Stimulated activated CD8-positive, alpha-beta memory T cell treated with anti-CD3 and anti-CD28 coated beads, Interleukin-7, amount 100 ng/mL, for 48 hours (primary cell): Measurements from ENCODE around the gene FER.

Experiments
- DNase-seq, 2 donors: peaks; one replicate each; pipeline ENCODE4 v3.0.0-alpha.2; 2020; ENCODE audit warnings: low read depth in 1 of 2; ENCODE audit errors: extremely low read depth in 1 of 2

The FER gene

DNA sequence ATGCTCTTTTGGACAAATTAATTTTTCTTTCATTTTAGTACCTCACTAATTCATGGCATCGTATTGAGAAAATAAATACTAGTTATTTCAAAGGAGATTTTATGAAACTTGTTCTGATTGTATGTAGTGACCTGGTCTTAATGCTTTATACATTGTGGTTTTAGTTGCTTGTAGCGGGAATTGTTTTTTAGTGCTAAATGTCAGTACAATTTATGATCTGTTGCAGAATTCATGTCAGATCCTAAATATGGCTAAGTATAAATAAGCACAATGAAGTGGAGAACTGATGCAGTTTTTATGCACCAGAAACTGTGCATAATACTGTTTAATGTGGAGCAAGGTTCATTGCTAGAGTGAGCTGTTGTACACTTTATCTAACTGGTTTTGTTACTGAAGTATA lies 353.3 kb downstream of the FER start:
- DNase-seq: no peak

DNA sequence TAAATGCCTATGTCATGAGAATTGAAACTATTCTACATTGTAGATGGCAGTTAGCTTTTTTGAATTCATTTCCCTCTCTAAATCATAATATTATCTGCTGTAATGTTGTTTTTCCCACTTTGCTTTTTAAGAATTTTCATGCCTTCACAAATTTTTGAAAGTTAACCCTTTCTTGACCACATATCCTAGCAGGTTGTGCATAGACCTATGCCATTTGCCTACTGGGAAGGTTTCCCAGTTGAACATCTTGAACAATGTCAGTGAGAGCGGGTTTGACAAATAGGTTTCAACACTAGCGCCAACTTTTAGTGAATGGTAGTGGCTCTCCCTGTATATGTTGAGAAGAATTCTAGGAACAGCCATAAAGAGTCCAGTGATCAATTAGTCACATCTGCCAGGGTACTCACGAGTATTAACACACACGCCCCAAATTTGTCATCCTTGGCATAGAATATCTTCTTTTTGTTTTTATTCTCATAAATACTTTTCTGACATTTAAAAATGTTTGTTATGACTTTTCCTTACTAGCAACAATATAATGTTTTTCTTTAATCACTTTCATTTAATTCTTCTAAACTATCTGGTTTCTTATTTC lies 354.5 kb downstream of the FER start:
- no peak for DNase-seq

DNA sequence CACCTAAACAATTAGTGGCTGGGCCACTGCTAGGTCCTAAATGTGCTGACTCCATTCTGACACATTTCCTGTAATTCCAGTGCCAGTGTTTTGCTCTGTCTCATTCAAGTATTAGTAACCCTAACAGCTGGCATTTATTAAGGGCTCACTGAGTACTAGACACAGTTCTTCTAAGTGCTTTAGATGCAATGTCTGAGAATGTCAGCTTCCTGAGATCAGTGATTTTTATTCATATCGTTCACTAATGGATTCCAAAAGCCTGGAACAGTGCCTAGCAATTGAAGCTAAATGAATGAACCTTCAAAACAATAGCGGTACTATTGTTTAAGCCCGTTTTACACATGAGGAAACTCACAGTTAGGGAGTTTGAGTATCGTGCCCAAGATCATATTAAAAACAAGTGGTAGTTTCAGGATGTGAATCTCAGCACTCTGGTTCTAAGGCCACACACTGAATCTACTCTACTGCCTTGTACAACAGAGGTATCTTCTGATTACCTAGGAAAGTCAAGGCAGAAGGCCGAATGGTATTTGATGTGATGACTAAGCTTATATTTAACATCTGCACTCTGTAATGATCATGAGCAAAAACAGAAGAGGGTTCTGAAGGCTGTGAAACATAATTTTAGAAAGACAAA lies 358.1 kb downstream of the FER start:
- DNase-seq: no peak

DNA sequence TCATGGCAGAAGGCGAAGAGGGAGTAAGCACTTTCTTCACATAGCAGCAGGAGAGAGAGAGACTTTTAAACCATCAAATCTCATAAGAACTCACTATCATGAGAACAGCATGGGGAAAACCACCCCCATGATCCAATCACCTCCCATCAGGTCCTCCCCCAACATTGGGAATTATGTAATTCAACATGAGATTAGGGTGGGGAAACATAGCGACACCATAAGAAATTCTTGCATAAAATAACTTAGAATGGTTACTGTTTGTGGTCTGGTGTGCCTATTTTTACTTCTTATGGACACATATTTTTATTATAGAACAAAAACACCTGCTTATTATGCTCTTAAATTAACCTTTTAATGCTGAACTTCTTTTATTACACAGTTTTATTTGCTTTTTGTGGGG lies 364.0 kb downstream of the FER start:
- no peak for DNase-seq

DNA sequence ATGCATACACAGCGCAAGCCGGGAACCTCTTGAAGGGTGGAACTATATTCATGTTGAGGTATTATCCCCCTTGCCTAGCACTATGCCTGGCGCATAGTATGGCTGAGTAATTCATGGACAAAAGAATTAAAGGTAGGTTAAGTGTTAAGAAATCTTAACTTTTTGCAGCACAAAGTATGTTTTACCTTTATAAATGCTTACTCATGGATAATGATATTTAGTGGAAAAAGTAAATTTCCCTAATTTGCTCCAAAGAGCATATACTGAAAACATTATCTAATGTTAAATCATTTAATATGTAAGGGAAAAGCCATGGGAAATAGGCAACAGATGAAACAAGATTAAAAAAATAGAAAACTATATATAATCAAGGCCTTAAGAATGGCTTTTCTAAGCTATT lies 365.9 kb downstream of the FER start:
- no peak for DNase-seq

DNA sequence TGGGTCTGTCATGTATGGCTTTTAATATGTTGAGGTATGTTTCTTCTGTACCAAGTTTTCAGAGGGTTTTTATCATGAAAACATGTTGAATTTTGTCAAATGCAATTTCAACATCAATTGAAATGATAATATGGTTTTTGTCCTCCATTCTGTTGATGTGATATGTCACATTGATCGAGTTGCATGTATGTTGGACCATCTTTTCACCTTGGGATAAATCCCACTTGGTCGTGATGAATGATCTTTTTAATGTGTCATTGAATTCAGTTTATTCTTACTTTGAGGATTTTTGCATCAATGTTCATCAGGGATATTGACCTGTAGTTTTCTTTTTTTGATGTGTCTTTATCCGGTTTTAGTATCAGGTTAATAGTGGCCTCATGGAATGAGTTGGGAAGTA lies 373.5 kb downstream of the FER start:
- no peak for DNase-seq

DNA sequence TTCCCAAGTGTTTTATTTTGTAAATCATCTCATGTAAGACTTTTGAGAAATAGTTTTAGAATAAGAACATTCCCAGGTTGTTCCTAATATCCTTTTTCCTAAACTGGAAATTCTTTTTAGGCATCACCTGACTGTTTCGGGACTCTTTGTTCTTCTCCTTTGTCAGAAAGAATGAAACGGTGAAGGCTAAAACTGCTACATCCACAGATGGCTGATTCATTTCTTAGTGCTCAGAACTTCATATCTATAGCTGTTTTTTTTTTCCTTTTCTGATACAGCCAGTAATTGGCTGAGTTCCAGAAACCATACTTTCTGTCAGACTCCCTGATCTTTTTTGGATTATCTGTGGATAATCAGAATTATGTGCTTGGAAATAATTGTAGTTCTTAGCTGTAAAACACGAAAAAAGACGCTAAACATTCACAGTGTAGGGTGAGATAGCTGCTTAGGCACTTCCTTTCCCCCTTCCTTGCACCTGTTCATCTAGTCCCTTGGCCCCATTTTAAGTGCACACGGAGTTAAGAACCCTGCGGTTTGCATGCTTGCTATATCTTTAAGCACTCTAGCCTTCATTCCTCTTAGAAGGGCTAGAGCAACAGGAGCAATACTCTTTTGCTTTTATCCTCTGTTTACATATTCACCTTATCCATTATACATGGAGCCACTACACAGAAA lies 378.2 kb downstream of the FER start:
- no peak for DNase-seq

DNA sequence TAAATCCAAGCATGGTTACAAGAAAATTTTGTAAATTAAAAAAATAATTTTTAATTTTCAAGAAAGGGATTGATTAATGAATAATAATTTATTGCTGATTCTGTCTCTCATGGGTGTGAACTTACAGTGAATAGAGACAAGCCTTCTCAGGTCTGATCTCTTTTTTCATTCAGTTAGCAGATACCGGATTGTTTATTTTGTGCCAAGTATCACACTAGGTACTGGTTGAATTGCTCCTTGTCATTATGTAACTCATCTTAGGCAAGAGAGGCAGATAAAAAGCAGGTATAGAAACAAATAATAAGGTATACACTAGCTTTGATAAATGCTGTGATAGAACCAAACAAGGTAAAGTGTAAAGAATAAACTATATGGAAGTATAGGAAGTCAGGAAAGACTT lies 378.8 kb downstream of the FER start:
- DNase-seq: no peak

DNA sequence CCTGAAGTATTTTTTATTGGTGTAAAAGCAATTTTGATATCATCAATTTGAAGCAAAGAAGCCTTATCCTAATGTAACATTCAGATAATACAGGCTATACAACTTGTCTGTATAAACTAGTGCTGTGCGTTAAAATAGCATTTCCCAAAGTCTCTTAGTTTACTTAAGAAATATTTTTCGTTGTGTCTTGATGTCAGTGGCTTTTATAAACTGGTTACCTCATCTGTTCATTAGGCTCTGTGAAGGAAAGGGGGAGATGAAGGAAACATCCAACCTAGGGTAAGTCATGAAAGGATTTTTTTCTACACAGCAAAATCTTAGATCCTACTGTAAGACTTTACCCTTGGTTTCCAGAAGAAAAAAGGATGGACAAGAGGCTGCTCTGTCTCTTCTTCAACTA lies 389.2 kb downstream of the FER start:
- DNase-seq: no peak

DNA sequence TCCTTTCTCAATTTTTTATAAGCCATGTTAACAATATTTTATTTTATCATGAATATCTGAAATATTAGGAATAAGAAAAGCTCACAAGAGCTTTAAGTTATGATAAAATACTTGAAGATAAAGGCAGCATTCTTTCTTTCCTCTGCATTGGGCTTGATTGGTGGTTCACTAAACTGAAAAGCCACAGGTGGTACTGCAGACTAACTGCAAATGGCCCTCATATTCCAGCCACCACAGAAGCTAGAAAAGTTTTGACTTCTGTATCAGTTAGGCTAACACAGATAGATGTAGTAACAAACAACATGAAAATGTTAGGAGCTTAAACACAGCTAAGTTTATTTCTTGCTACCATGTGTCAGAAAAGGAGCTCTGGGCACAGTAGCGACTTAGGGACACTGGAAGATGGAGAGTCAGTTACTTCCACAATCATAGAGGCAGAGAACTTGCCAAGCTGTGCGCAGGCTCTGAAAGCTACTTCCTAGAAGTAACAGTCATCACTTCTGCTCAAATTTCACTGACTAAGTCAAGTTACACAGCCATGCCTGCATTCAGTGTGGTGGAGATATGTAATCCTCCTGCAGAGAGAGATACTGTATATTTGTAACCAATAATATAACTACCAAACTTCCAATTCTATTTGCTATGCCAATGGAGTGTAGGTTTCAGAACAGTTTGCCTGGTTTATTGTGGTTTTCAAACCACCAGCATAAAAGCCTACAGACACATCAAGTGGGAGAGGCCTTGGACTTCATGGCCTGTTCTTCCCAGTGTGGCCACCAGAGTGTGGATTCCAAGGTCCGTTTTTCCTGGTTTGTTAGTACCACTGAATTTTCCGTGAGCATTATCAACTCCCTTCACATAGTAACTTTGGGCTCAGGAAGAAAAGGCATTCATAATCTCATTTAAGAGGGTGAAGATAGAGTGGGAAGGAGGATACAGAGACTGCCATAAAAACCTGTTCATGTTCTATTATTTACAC lies 393.8 kb downstream of the FER start:
- no peak for DNase-seq

DNA sequence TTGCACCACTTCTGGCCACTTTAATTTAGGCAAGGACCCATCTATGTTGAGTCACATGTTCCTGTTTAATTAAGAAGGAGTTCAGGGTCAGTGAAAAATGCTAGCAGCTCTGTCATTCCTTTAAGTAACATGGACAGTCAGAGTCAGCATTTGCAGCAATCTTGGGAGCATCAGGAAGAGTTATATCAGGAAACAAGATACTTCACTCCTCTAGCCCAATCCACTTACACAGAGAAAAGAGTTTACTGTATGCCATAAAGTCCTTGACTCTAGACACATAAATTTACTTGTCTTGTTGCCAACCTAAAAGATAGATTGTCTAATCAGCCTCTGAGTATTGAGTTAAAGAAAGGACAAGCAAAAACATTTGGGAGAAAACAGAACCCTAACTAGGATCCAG lies 395.3 kb downstream of the FER start:
- DNase-seq: no peak

DNA sequence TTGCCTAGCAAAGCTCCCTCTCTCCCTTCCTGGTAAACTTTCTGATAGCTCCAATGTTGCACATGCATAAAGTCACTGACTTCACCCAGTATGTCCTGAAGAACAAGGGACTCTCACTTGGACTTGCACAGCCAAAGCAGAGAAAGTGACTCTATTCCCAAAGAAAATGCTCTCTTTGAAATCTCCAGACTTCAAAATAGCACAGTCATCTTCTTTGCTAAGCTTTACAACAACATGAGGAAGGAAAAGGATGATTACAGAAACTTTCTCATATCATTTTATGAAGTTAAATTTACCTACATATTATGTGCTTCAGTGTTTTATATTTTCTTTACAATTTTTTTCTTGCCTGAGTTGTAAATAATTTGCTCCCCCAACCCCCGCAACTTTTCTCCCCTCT lies 397.4 kb downstream of the FER start:
- no peak for DNase-seq

DNA sequence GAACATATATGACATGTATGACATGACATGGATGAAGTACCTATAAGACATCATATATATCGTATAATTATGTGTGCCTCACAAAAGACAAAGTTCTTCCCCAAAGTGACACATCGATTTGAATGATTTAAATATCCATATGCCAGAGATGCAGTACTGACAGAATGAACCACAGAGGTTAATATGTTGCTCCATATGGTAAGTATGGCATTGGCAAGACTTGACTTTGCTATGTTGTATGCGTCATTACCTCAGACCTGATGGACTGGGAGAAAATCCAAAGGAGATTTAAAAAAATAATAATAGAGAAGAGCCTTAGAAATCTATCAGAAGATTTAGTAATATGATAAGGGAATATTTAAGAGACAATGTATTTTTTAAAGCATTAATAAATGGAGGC lies 398.9 kb downstream of the FER start:
- DNase-seq: no peak

DNA sequence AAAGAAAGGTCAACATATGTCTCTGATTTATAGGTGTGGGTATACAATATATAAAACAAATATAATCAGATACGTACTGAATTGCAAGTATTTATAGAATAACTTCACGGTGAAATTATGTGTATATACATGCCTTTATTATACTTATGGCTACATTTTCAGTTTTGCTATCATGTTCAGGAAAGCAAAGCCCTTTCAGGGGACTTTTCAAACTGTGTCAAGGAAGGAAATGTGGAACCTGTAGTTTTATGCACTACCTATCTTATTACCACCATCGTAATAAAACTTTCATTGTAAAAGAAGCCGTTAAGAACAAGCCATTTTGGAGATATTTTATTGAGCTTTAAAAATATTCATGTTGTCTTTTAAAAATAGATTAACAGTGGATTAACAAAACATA lies 404.9 kb downstream of the FER start:
- DNase-seq: no peak

DNA sequence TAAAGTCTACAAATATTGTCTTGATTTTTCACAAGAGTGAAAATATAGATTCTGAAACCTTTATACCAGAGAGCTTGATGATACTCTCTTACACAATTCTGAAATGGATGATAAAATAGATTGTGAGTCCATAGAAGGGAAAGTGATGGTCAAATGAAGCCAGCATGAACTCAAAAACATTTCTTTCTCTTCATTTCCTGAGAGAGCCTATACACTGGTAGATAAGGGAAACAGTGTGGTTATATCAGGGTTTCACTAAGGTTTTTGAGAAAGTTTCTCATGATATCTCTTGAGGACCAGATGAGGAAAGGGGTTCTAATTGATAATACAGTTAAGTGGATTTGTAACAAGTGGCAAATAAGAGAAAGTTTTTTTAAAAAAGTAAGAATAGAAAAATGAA lies 407.9 kb downstream of the FER start:
- DNase-seq: no peak

DNA sequence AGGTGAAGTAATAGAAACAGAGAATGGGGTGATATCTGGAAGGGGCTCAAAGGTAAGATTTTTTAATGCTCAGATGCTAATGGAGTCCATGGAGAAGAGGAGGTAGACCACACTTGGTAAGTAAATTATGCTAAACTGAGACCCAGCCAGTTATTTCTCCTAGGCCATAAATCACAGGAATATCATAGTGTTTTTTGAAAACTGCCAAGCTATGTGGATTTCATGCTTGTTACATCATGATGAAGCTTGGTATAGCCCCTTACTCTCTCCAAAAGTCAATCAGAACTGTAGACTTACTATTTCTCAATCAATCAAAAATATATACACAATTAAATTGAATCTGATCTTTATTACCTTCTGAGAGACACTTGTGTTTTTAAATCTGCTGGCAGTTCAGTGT lies 409.2 kb downstream of the FER start:
- no peak for DNase-seq

DNA sequence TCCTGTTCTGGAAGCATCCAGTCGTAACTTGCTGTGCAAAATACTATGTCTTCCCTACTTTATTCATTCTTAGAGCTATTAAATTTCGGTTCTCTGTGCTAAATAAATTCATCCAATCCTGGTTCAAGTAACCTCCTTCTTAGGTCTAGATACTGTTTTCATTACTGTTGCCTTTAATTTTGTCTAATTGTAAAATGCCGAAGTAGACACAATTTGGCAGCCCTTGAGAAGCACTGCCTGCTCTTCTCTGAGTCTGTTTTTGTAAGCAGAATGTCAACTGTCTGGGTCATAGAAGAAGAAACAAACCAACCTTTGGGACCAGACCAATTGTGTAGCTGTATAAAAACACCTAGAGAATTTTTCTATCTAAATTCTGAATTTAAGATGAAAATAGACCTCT lies 412.8 kb downstream of the FER start:
- no peak for DNase-seq

DNA sequence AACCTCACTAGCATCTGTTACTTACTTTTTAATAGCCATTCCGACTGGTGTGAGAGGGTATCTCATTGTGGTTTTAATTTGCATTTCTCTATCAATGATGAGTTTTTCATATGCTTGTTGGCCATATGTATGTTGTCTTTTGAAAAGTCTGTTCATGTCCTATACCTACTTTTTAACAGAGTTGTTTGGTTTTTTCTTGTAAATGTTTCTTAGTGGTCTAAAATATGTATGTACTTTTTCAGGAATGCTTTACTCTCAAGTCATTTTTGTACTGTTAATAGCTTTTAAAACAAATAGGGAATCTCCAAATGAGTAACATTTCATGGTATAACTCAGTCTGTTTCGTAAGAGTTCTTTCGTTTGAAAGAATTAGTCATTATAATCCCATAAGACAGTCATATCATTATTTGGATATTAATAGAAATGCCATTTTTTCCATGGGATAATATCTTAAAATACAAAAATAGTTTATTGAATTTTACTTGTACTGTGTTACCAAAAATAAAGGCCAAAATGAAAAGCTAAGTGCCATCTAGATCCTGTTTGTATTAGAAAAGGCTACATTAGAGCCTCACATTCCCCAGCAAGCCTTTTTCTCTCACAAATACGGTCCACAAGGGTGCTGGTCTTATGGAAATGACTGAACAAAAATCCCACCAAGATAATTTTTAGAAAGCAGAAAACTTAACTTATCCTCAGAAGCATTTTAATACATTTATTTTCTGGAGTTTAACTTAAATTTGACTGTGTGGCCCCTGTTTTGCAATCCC lies 414.4 kb downstream of the FER start:
- DNase-seq: no peak

DNA sequence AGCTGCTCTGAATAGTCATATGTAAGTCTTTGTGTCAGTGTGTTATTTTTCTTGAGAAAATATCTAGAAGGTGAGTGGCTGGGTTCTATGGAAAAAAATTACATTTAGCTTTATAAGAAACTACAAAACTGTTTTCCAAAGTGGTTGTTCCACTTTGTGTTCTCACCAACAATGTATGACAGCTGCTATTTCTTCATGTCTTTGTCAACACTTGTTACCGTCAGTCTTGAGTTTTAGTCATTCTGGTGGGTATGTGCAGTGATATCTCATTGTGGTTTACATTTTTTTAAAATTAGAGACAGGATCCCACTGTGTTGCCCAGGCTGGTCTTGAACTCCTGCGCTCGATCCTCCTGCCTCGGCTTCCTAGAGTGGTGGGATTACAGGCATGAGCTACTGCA lies 415.6 kb downstream of the FER start:
- no peak for DNase-seq

DNA sequence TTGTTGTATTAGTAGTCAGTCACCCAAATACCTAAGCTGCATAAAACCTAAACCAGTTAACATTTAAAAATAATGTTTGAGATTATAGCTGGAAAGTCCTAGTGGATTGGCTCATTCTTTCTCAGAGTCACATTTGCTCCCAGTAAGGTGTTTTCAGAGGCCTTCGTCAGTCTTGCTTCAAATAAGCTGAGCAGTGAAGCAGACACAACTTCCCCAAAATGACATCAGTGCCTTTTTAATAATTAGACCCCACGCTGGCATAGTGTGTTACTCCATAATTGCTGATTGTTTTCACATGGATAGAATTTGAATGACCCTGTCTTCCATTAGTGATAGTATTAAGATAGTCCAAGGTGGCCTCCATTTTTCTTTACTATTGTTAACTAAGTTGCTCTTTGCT lies 416.3 kb downstream of the FER start:
- DNase-seq: no peak

DNA sequence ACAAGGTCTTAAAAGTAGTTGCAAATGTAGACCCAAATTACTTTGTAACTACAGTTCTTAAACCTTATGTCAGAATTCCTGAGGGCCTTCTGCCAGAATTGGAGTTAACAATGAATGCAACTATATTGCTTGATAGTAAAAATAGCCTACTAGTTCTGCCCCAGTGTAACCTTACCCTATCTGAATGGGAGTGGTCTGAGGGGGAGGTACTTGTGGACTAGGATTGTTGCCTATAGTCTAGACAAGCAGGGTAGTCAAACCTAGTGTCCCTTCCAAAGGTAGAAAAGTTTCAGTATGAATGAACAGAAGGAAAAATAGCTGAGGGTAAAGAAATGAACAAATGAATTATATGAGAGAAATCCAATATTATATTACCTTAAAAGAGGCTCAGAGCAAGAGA lies 419.9 kb downstream of the FER start:
- DNase-seq: no peak
